H9 (cell line): ENCODE results near the gene DUS2. TPM values are rescaled to one million over a fixed set of nuclear protein-coding genes. Genes with fewer than 3 reads are reported as not detected.

Source experiments
- DNase-seq: peaks from one replicate; pipeline ENCODE4 v3.0.0-alpha.2; 2017
- H2AFZ ChIP-seq: one replicate; pipeline ENCODE4 v1.6.1; 2013; ENCODE audit warnings: mild to moderate bottlenecking, low read length, control low read depth, moderate library complexity
- H2AK5ac ChIP-seq: 2 replicates; pipeline ENCODE4 v1.6.1; 2013; ENCODE audit warnings: low read length, control low read depth, mixed read lengths; ENCODE audit not compliant: insufficient read length
- H2BK120ac ChIP-seq: one replicate; pipeline ENCODE4 v1.6.1; 2013; ENCODE audit warnings: low read depth, mild to moderate bottlenecking, low read length, control low read depth, inconsistent platforms; ENCODE audit not compliant: poor library complexity, severe bottlenecking
- H2BK12ac ChIP-seq: 2 replicates; pipeline ENCODE4 v1.6.1; 2013; ENCODE audit warnings: low read length, control low read depth, mixed read lengths, low read depth; ENCODE audit not compliant: insufficient read length
- H2BK15ac ChIP-seq: 2 replicates; pipeline ENCODE4 v1.6.1; 2013; ENCODE audit warnings: low read depth, low read length, control low read depth
- H2BK20ac ChIP-seq: one replicate; pipeline ENCODE4 v1.6.1; 2013; ENCODE audit warnings: low read depth, mild to moderate bottlenecking, low read length, control low read depth, inconsistent platforms; ENCODE audit not compliant: poor library complexity, severe bottlenecking
- H2BK5ac ChIP-seq: 2 replicates; pipeline ENCODE4 v1.6.1; 2013; ENCODE audit warnings: low read length, control low read depth, mixed read lengths; ENCODE audit not compliant: insufficient read length
- H3K14ac ChIP-seq: 2 replicates; pipeline ENCODE4 v1.6.1; 2013; ENCODE audit warnings: low read length, control low read depth; ENCODE audit not compliant: insufficient read depth
- H3K18ac ChIP-seq: 2 replicates; pipeline ENCODE4 v1.6.1; 2013; ENCODE audit warnings: low read depth, mild to moderate bottlenecking, mixed read lengths, low read length, control low read depth; ENCODE audit not compliant: insufficient read length
- H3K23ac ChIP-seq: 2 replicates; pipeline ENCODE4 v1.6.1; 2013; ENCODE audit warnings: low read length, control low read depth, mixed read lengths, low read depth; ENCODE audit not compliant: insufficient read length
- H3K23me2 ChIP-seq: 2 replicates; pipeline ENCODE4 v1.6.1; 2013; ENCODE audit warnings: low read depth, mild to moderate bottlenecking, mixed read lengths, low read length, control low read depth; ENCODE audit not compliant: insufficient read length, poor library complexity, severe bottlenecking
- H3K27ac ChIP-seq: 2 replicates; pipeline ENCODE4 v1.5.1; 2013; ENCODE audit warnings: low read length, control low read depth, mixed read lengths, low read depth; ENCODE audit not compliant: insufficient read length
- H3K27me3 ChIP-seq: 2 replicates; pipeline ENCODE4 v1.6.1; 2013; ENCODE audit warnings: low read length, control low read depth, inconsistent platforms; ENCODE audit not compliant: insufficient read depth
- H3K4ac ChIP-seq: 2 replicates; pipeline ENCODE4 v1.6.1; 2013; ENCODE audit warnings: low read depth, mild to moderate bottlenecking, control low read depth, inconsistent platforms, low read length, moderate library complexity
- H3K4me1 ChIP-seq: 2 replicates; pipeline ENCODE4 v1.6.1; 2013; ENCODE audit warnings: low read length, control low read depth, inconsistent platforms; ENCODE audit not compliant: insufficient read depth
- H3K4me2 ChIP-seq: 2 replicates; pipeline ENCODE4 v1.6.1; 2013; ENCODE audit warnings: low read length, control low read depth, mixed read lengths; ENCODE audit not compliant: insufficient read length, insufficient read depth
- H3K56ac ChIP-seq: 2 replicates; pipeline ENCODE4 v1.6.1; 2013; ENCODE audit warnings: low read depth, mild to moderate bottlenecking, mixed read lengths, low read length, control low read depth; ENCODE audit not compliant: insufficient read length
- H3K79me1 ChIP-seq: 2 replicates; pipeline ENCODE4 v1.6.1; 2013; ENCODE audit warnings: low read depth, mild to moderate bottlenecking, moderate library complexity, low read length, control low read depth, inconsistent platforms; ENCODE audit not compliant: insufficient read depth, poor library complexity, severe bottlenecking
- H3K79me2 ChIP-seq: 2 replicates; pipeline ENCODE4 v1.6.1; 2013; ENCODE audit warnings: low read length, control low read depth, inconsistent platforms; ENCODE audit not compliant: insufficient read depth
- H3K9ac ChIP-seq: 2 replicates; pipeline ENCODE4 v1.6.1; 2013; ENCODE audit warnings: low read length, control low read depth, mixed read lengths; ENCODE audit not compliant: insufficient read length; ENCODE audit errors: extremely low read depth
- H3K9me3 ChIP-seq: one replicate; pipeline ENCODE4 v1.6.1; 2013; ENCODE audit warnings: low read depth, low read length, inconsistent platforms; ENCODE audit not compliant: control insufficient read depth
- H3T11ph ChIP-seq: one replicate; pipeline ENCODE4 v1.6.1; 2013; ENCODE audit warnings: mild to moderate bottlenecking, low read length, control low read depth, inconsistent platforms
- H4K20me1 ChIP-seq: one replicate; pipeline ENCODE4 v1.6.1; 2013; ENCODE audit not compliant: control insufficient read depth, insufficient read length, insufficient read depth
- H4K5ac ChIP-seq: 2 replicates; pipeline ENCODE4 v1.6.1; 2013; ENCODE audit warnings: low read depth, mild to moderate bottlenecking, mixed read lengths, low read length, control low read depth; ENCODE audit not compliant: insufficient read length
- H4K8ac ChIP-seq: replicated peaks from 2 replicates; pipeline ENCODE4 v1.6.1; 2013; ENCODE audit warnings: low read length, control low read depth, mixed read lengths, low read depth; ENCODE audit not compliant: insufficient read length
- H4K91ac ChIP-seq: 2 replicates; pipeline ENCODE4 v1.6.1; 2013; ENCODE audit warnings: low read depth, mild to moderate bottlenecking, moderate library complexity, mixed read lengths, low read length, control low read depth; ENCODE audit not compliant: insufficient read length
- H3K27ac Mint-ChIP-seq, 3 experiments: 2 replicates in 2 of 3; 3 replicates in 1 of 3; pipeline ENCODE4 v1.8.0; 2020 to 2021; ENCODE audit warnings: mixed read lengths in 3 of 3, mild to moderate bottlenecking in 1 of 3, moderate library complexity in 1 of 3
- H3K27me3 Mint-ChIP-seq: 2 replicates; pipeline ENCODE4 v1.8.0; 2021; ENCODE audit warnings: low read depth, mild to moderate bottlenecking, moderate library complexity, mixed read lengths
- H3K36me3 Mint-ChIP-seq, 3 experiments: 2 replicates in 2 of 3; 3 replicates in 1 of 3; pipeline ENCODE4 v1.8.0; 2020 to 2021; ENCODE audit warnings: low read depth in 3 of 3, mixed read lengths in 3 of 3; ENCODE audit not compliant: insufficient read depth in 1 of 3
- H3K4me1 Mint-ChIP-seq, 2 experiments: 2 replicates each; pipeline ENCODE4 v1.8.0; 2020; ENCODE audit warnings: mixed read lengths in 2 of 2
- H3K4me3 Mint-ChIP-seq, 2 experiments: 2 replicates in 1 of 2; 3 replicates in 1 of 2; pipeline ENCODE4 v1.8.0; 2020 to 2021; ENCODE audit warnings: mild to moderate bottlenecking in 2 of 2, mixed read lengths in 2 of 2, moderate library complexity in 1 of 2
- H3K9me3 Mint-ChIP-seq, 2 experiments: 2 replicates in 1 of 2; 3 replicates in 1 of 2; pipeline ENCODE4 v1.8.0; 2020; ENCODE audit warnings: mild to moderate bottlenecking in 2 of 2, mixed read lengths in 2 of 2, moderate library complexity in 1 of 2
- WGBS: extraction: QIAGEN DNeasy Blood & Tissue Kit; methylation state at CpG from one replicate; pipeline ENCODE4 v1.1.7; 2013; ENCODE audit warnings: missing lambda C conversion rate, low lambda C conversion rate, mixed read lengths; ENCODE audit not compliant: insufficient read length; ENCODE audit errors: extremely low coverage; 5-methylcytosine and 5-hydroxymethylcytosine counted together
- total RNA-seq: library from RNA; stranded (reverse); gene quantifications from 2 replicates; pipeline ENCODE4 v1.2.1, GENCODE V29; 2021
- TF ChIP-seq, protein P1 (sequence below): fragments of 200-600 bp; sonication (generic); conservative IDR thresholded peaks from 3 replicates; pipeline ENCODE4 v1.8.0; 2021; ENCODE audit warnings: antibody characterized with exemption, mild to moderate bottlenecking

Gene DUS2
- total RNA-seq, 1 experiment from 2014 or later: 28.5 TPM

- H3K4ac ChIP-seq: no peak overlapping the region
- Mint-ChIP-seq H3K4me1 (peaks cover 2 to 3% of the 10 kb centered on the region in 2 experiments; a peak in 2 of 4 replicates), H3K36me3 (peaks cover 7 to 20% (median 15%) of the 10 kb centered on the region in 3 experiments; a peak in 6 of 7 replicates), H3K27ac (no peak overlapping the region), H3K27me3 (no peaks in the 10 kb centered on the region), H3K4me3 (no peak overlapping the region), H3K9me3 (no peaks in the 10 kb centered on the region)
- no peak overlapping the region for H4K91ac ChIP-seq
- no peaks in the 10 kb centered on the region for H3K79me2 ChIP-seq
- no peak overlapping the region for H3K27ac ChIP-seq
- no peak overlapping the region for H2AK5ac ChIP-seq
- TF ChIP-seq, protein P1, sequence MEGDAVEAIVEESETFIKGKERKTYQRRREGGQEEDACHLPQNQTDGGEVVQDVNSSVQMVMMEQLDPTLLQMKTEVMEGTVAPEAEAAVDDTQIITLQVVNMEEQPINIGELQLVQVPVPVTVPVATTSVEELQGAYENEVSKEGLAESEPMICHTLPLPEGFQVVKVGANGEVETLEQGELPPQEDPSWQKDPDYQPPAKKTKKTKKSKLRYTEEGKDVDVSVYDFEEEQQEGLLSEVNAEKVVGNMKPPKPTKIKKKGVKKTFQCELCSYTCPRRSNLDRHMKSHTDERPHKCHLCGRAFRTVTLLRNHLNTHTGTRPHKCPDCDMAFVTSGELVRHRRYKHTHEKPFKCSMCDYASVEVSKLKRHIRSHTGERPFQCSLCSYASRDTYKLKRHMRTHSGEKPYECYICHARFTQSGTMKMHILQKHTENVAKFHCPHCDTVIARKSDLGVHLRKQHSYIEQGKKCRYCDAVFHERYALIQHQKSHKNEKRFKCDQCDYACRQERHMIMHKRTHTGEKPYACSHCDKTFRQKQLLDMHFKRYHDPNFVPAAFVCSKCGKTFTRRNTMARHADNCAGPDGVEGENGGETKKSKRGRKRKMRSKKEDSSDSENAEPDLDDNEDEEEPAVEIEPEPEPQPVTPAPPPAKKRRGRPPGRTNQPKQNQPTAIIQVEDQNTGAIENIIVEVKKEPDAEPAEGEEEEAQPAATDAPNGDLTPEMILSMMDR: no peak
- no peak overlapping the region for H4K8ac ChIP-seq
- H4K20me1 ChIP-seq: no peaks in the 10 kb centered on the region
- no peak overlapping the region for H3T11ph ChIP-seq
- no peak overlapping the region for H3K18ac ChIP-seq
- no peak overlapping the region for H2BK5ac ChIP-seq
- no peak overlapping the region for H2BK20ac ChIP-seq
- no CpG with 5 or more reads among the region's 2 CpGs for WGBS
- H3K9ac ChIP-seq: no peak overlapping the region
- H2AFZ ChIP-seq: no peak overlapping the region
- H3K79me1 ChIP-seq: no peaks in the 10 kb centered on the region
- H3K27me3 ChIP-seq: no peaks in the 10 kb centered on the region
- H3K4me2 ChIP-seq: no peak overlapping the region
- H3K23ac ChIP-seq: no peak overlapping the region
- H2BK15ac ChIP-seq: no peak overlapping the region
- no peak overlapping the region for H3K56ac ChIP-seq
- H4K5ac ChIP-seq: no peak overlapping the region
- H3K9me3 ChIP-seq: no peaks in the 10 kb centered on the region
- no peak overlapping the region for H2BK120ac ChIP-seq
- no peaks in the 10 kb centered on the region for H3K23me2 ChIP-seq
- no peaks in the 10 kb centered on the region for H3K4me1 ChIP-seq
- H3K14ac ChIP-seq: no peak overlapping the region
- DNase-seq: no peak
- H2BK12ac ChIP-seq: no peak overlapping the region
These were observed 18.7 kb downstream of the DUS2 start for GRCh38 chr16:68041783-68042182.
